LoVo (cell line): ENCODE results near the gene HS3ST6.
"Not testable (repeated sequence)": the region's sequence is repeated elsewhere in the genome, so short reads cannot be mapped to it uniquely, and the experiment has no call there.

Experiments
- DNase-seq: peaks from one replicate; pipeline ENCODE4 v3.0.0-alpha.2; 2016; ENCODE audit warnings: low spot score

HS3ST6 gene

GRCh38 chr16:1926271-1926670, 8.1 kb upstream of the HS3ST6 start:
- DNase-seq, result no peak

- no peak for DNase-seq
Measured at GRCh38 chr16:1924095-1924494, 5.9 kb upstream of the HS3ST6 start.

GRCh38 chr16:1923299-1924034, 5.3 kb upstream of the HS3ST6 start:
- DNase-seq, result peak; percentile 61

- DNase-seq, result no peak
Measured at GRCh38 chr16:1922357-1922756, 4.1 kb upstream of the HS3ST6 start.

- DNase-seq, result no peak
Measured at GRCh38 chr16:1920727-1921171, 2.5 kb upstream of the HS3ST6 start.

GRCh38 chr16:1920122-1920521, 1.9 kb upstream of the HS3ST6 start:
- not testable (repeated sequence) for DNase-seq

- DNase-seq, result no peak
Measured at GRCh38 chr16:1919327-1919998, 1.2 kb upstream of the HS3ST6 start.

- DNase-seq, result no peak
Measured at GRCh38 chr16:1917665-1918350, 407 bp downstream of the HS3ST6 start.

GRCh38 chr16:1917056-1917664, 1.1 kb downstream of the HS3ST6 start:
- DNase-seq, result no peak

- DNase-seq, result no peak
Measured at GRCh38 chr16:1916640-1916990, 1.6 kb downstream of the HS3ST6 start.

- DNase-seq, result no peak
Measured at GRCh38 chr16:1915732-1916639, 2.2 kb downstream of the HS3ST6 start.

GRCh38 chr16:1914988-1915387, 3.2 kb downstream of the HS3ST6 start:
- DNase-seq, result no peak

GRCh38 chr16:1914084-1914608, 4.1 kb downstream of the HS3ST6 start:
- no peak for DNase-seq

- DNase-seq, result peak; percentile 73
Measured at GRCh38 chr16:1913327-1914083, 4.7 kb downstream of the HS3ST6 start.

GRCh38 chr16:1912215-1912543, 6.0 kb downstream of the HS3ST6 start:
- no peak for DNase-seq

- no peak for DNase-seq
Measured at GRCh38 chr16:1911467-1912214, 6.6 kb downstream of the HS3ST6 start.

GRCh38 chr16:1909561-1910231, 8.5 kb downstream of the HS3ST6 start:
- no peak for DNase-seq

GRCh38 chr16:1908983-1909382, 9.2 kb downstream of the HS3ST6 start:
- DNase-seq, result no peak

- DNase-seq, result no peak
Measured at GRCh38 chr16:1908184-1908583, 10.0 kb downstream of the HS3ST6 start.
